ENCODE data around the gene FH.

Gene FH

GRCh38 chr1:241542199-241542907, 22.8 kb upstream of the FH start:
- Histone ChIP-seq H3K9ac (ENCODE audit: low read length) (no peak overlapping the region), H3K9me3 (ENCODE audit: control insufficient read depth, insufficient read depth, low read depth, low read length) (no peaks in the 10 kb centered on the region), H3K4me3 (ENCODE audit: low read depth, low read length) (no peak overlapping the region), H3K27me3 (ENCODE audit: control insufficient read depth, insufficient read depth, low read length) (no peaks in the 10 kb centered on the region), H3K36me3 (ENCODE audit: control insufficient read depth, insufficient read depth, low read length) (no peaks in the 10 kb centered on the region), H3K4me1 (ENCODE audit: control insufficient read depth, insufficient read depth, low read length) (no peaks in the 10 kb centered on the region), H3K27ac (ENCODE audit: low read depth, low read length) (no peak overlapping the region)

DNA sequence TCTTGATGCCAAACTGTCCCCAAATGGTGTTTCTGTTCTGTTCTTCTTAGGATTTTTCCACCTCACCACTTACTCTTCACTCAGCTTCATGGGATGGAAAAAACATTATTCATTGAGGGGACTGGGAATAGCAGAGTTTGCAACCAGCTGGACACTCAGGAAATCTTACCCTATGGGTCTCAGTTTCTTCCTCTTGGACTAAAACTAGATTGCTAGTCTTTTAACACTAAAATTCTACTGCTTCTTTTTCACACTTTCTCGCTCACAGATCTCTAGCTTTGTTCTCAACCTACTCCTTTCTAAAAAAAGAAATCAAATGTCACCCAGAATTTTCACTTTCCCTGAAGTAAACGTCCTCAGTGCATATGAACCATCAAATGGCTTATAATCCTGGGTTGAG, 17.4 kb upstream of the FH start:
- Histone ChIP-seq H3K4me1 (ENCODE audit: control insufficient read depth, insufficient read depth, low read length) (no peaks in the 10 kb centered on the region), H3K27ac (ENCODE audit: low read depth, low read length) (no peak overlapping the region), H3K9me3 (ENCODE audit: control insufficient read depth, insufficient read depth, low read depth, low read length) (no peaks in the 10 kb centered on the region), H3K9ac (ENCODE audit: low read length) (no peak overlapping the region), H3K36me3 (ENCODE audit: control insufficient read depth, insufficient read depth, low read length) (no peaks in the 10 kb centered on the region), H3K27me3 (ENCODE audit: control insufficient read depth, insufficient read depth, low read length) (no peaks in the 10 kb centered on the region), H3K4me3 (ENCODE audit: low read depth, low read length) (no peak overlapping the region)

GRCh38 chr1:241536304-241536703, 16.7 kb upstream of the FH start:
- H3K27ac ChIP-seq (ENCODE audit: low read depth, low read length): no peak overlapping the region

DNA sequence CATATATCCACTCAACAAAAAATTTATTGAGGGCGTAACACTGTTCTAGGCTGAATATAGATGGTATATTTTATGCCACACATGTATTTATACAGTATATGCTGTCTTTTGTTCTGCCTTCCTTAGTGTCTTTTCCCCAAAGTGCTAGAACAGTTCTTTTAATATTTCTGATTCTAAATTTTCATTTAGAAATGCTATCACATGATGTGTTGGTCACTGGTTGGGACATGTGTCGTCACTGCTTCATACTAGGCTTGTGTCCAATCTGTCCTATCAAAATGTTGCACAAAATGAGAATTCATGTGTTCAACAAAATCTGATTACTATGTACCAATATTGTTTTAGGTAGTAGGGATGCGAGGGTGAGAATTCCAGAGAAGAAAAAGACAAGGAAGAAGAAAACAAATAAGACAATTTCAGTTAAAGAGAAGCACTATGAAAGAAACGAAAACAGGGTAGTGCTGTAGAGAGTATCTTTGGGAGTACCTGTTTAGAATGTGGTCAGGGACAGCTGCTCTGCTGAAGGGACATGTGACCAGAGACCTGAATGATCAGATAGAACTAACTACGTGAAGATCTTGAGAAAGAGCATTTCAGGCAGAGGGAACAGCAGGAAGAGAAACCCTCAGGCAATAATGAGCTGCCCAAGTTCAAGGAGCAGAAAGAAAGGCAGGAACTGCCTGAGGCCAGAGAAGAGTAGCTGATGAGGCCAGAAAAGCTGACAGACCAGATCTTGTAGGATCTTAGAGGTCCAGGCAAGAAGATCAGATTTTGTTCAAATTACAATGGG, 14.0 kb upstream of the FH start:
- peaks cover 5% of the 10 kb centered on the region; the same call in 1 of the 2 replicates for H3K4me1 ChIP-seq (ENCODE audit: control insufficient read depth, insufficient read depth, low read length)
- no peaks in the 10 kb centered on the region for H3K9me3 ChIP-seq (ENCODE audit: control insufficient read depth, insufficient read depth, low read depth, low read length)
- no peak overlapping the region for H3K4me3 ChIP-seq (ENCODE audit: low read depth, low read length)
- no peaks in the 10 kb centered on the region for H3K36me3 ChIP-seq (ENCODE audit: control insufficient read depth, insufficient read depth, low read length)
- H3K9ac ChIP-seq (ENCODE audit: low read length): no peak overlapping the region
- no peaks in the 10 kb centered on the region for H3K27me3 ChIP-seq (ENCODE audit: control insufficient read depth, insufficient read depth, low read length)
- H3K27ac ChIP-seq (ENCODE audit: low read depth, low read length): no peak overlapping the region

More at GRCh38 chr1:241536304-241536703, 16.7 kb upstream of the FH start:
- peaks cover 5% of the 10 kb centered on the region; the same call in 1 of the 2 replicates for H3K4me1 ChIP-seq (ENCODE audit: control insufficient read depth, insufficient read depth, low read length)
- no peaks in the 10 kb centered on the region for H3K27me3 ChIP-seq (ENCODE audit: control insufficient read depth, insufficient read depth, low read length)
- H3K9ac ChIP-seq (ENCODE audit: low read length): no peak overlapping the region
- no peaks in the 10 kb centered on the region for H3K9me3 ChIP-seq (ENCODE audit: control insufficient read depth, insufficient read depth, low read depth, low read length)
- no peaks in the 10 kb centered on the region for H3K36me3 ChIP-seq (ENCODE audit: control insufficient read depth, insufficient read depth, low read length)
- H3K4me3 ChIP-seq (ENCODE audit: low read depth, low read length): no peak overlapping the region

DNA sequence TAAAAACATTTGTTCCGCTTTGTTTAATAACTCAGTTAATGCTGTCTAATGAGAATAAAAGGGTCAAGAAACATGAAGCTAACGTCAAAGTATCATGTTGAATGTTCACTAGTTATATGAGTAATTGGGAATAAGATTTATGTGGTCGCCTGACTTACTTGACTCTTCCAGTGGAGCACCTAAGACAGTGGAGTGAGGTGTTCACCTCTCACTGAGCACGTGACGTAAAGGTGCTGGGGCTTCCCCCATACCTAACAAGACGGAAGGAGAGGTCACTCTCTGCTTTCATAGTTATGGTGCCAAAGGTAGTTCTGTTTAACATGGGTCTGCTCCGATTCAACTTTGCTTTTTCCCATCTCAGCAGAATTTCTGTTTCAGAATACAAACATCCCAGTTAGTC, 13.3 kb upstream of the FH start:
- H3K4me3 ChIP-seq (ENCODE audit: low read depth, low read length): no peak overlapping the region
- H3K27ac ChIP-seq (ENCODE audit: low read depth, low read length): no peak overlapping the region
- H3K27me3 ChIP-seq (ENCODE audit: control insufficient read depth, insufficient read depth, low read length): no peaks in the 10 kb centered on the region
- H3K36me3 ChIP-seq (ENCODE audit: control insufficient read depth, insufficient read depth, low read length): no peaks in the 10 kb centered on the region
- H3K4me1 ChIP-seq (ENCODE audit: control insufficient read depth, insufficient read depth, low read length): peaks cover 5% of the 10 kb centered on the region; the same call in 1 of the 2 replicates
- H3K9ac ChIP-seq (ENCODE audit: low read length): no peak overlapping the region
- H3K9me3 ChIP-seq (ENCODE audit: control insufficient read depth, insufficient read depth, low read depth, low read length): no peaks in the 10 kb centered on the region

GRCh38 chr1:241532162-241532531, 12.6 kb upstream of the FH start, which contains the start of gene KMO:
Gene KMO, plus strand, starts transcription at chr1:241532378. Its CDS starts 67 bp downstream, at chr1:241532445.
- no peaks in the 10 kb centered on the region for H3K36me3 ChIP-seq (ENCODE audit: control insufficient read depth, insufficient read depth, low read length)
- H3K4me1 ChIP-seq (ENCODE audit: control insufficient read depth, insufficient read depth, low read length): peaks cover 5% of the 10 kb centered on the region; the same call in 1 of the 2 replicates
- no peak within 1 kb of the TSS for H3K4me3 ChIP-seq (ENCODE audit: low read depth, low read length)
- no peaks in the 10 kb centered on the region for H3K9me3 ChIP-seq (ENCODE audit: control insufficient read depth, insufficient read depth, low read depth, low read length)
- H3K27me3 ChIP-seq (ENCODE audit: control insufficient read depth, insufficient read depth, low read length): no peaks in the 10 kb centered on the region
- H3K27ac ChIP-seq (ENCODE audit: low read depth, low read length): no peak within 1 kb of the TSS
- H3K9ac ChIP-seq (ENCODE audit: low read length): no peak within 1 kb of the TSS

DNA sequence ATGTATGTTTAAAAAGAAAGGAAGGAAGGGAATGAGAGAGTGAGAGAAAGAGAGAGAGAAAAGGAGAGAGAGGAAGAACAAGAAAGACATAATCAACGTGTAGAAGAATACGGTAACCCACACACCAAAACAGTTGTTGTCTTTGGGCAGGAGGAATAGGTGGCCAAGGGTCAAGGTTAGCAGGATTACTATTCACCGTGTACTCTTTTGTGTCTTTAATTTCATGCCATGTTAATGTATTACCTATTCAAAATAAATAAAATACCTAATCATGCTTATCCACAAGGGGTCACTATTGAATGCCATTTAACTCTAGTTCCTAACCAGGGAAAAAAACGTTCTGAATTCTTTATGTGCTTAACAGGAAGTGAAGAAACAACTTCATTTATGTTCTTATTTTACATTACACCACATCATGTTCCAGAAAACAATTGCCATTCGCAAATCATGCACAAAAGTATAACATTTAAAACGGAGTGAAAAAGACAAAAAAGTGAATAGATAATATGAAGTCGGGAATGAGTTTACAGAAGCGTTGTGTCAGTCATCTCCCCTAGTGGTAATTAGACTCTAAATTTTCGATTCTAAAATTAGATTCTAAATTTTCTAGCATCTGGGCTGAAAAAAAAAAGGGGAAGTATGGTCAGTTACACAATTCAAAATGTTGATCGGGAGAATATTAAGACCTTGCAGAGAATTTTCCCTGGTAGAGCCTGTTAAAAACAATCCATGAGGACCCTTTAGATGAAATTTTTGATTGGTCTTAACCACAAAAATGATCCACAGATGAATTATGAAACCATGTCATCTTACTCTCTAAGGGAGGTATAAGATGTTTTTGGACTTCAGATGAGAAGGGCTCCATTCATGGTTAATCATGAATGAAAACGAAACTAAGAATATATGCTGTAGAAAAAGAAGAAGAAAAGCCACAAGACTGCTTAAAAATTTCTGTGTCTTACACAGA, 11.9 kb upstream of the FH start:
- H3K4me1 ChIP-seq (ENCODE audit: control insufficient read depth, insufficient read depth, low read length): peaks cover 5% of the 10 kb centered on the region; the same call in 1 of the 2 replicates
- H3K4me3 ChIP-seq (ENCODE audit: low read depth, low read length): no peak overlapping the region
- no peaks in the 10 kb centered on the region for H3K27me3 ChIP-seq (ENCODE audit: control insufficient read depth, insufficient read depth, low read length)
- H3K9ac ChIP-seq (ENCODE audit: low read length): no peak overlapping the region
- no peaks in the 10 kb centered on the region for H3K36me3 ChIP-seq (ENCODE audit: control insufficient read depth, insufficient read depth, low read length)
- H3K9me3 ChIP-seq (ENCODE audit: control insufficient read depth, insufficient read depth, low read depth, low read length): no peaks in the 10 kb centered on the region
- no peak overlapping the region for H3K27ac ChIP-seq (ENCODE audit: low read depth, low read length)

DNA sequence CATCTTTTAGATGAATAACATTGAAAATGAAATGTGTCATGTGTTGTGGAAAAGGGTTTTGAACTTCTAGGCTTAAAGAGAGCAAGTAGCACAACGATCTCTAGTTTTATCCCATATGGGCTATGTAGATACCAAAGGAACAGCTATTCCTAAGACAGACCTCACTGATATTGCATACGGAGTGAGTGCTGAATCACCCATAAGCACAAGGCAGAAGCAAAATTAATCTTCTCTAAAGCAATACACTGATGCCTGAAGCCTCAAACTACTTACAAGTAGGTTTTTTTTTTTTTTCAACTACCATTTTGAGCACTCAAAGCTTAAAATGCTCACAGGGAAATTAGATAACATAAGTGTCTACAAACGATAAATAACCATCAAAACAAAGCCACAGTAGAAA, 7.6 kb upstream of the FH start:
- Histone ChIP-seq H3K4me1 (ENCODE audit: control insufficient read depth, insufficient read depth, low read length) (peaks cover 5% of the 10 kb centered on the region; the same call in 1 of the 2 replicates), H3K27me3 (ENCODE audit: control insufficient read depth, insufficient read depth, low read length) (peaks cover 11% of the 10 kb centered on the region), H3K9me3 (ENCODE audit: control insufficient read depth, insufficient read depth, low read depth, low read length) (no peaks in the 10 kb centered on the region), H3K9ac (ENCODE audit: low read length) (no peak overlapping the region), H3K36me3 (ENCODE audit: control insufficient read depth, insufficient read depth, low read length) (no peaks in the 10 kb centered on the region), H3K4me3 (ENCODE audit: low read depth, low read length) (no peak overlapping the region), H3K27ac (ENCODE audit: low read depth, low read length) (no peak overlapping the region)

DNA sequence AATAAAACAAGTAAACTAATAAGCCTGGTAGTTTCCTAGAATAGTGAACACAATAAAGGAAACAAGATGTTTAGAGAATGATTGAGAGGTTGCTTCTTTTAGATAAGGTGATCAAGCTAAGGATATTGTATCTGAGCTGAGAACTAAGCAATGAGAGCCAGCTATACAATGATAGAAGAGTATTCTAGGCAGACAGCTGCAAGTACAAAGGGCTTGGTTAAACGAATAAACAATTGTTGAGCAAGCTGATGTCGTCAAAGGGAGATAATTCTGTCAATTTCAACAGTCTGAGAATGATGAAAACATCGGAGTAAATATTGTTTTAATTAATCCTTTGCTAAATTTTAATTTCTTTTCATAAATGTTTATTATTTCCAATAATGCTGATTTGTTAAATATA, 5.5 kb upstream of the FH start:
- Histone ChIP-seq H3K36me3 (ENCODE audit: control insufficient read depth, insufficient read depth, low read length) (no peaks in the 10 kb centered on the region), H3K27me3 (ENCODE audit: control insufficient read depth, insufficient read depth, low read length) (peaks cover 11% of the 10 kb centered on the region), H3K27ac (ENCODE audit: low read depth, low read length) (no peak overlapping the region), H3K9ac (ENCODE audit: low read length) (no peak overlapping the region), H3K4me1 (ENCODE audit: control insufficient read depth, insufficient read depth, low read length) (no peaks in the 10 kb centered on the region), H3K4me3 (ENCODE audit: low read depth, low read length) (no peak overlapping the region), H3K9me3 (ENCODE audit: control insufficient read depth, insufficient read depth, low read depth, low read length) (no peaks in the 10 kb centered on the region)

- Histone ChIP-seq H3K9me3 (ENCODE audit: control insufficient read depth, insufficient read depth, low read depth, low read length) (no peaks in the 10 kb centered on the region), H3K27me3 (ENCODE audit: control insufficient read depth, insufficient read depth, low read length) (peaks cover 11% of the 10 kb centered on the region), H3K36me3 (ENCODE audit: control insufficient read depth, insufficient read depth, low read length) (no peaks in the 10 kb centered on the region), H3K9ac (ENCODE audit: low read length) (no peak overlapping the region), H3K4me1 (ENCODE audit: control insufficient read depth, insufficient read depth, low read length) (peaks cover 4% of the 10 kb centered on the region; the same call in 1 of the 2 replicates), H3K27ac (ENCODE audit: low read depth, low read length) (no peak overlapping the region), H3K4me3 (ENCODE audit: low read depth, low read length) (no peak overlapping the region)
These were observed 2.2 kb upstream of the FH start for GRCh38 chr1:241521718-241522117.
